Measurements from ENCODE around the gene BCL10.

GRCh38 chr1:85319491-85319890 lies 43.1 kb upstream of the BCL10 start:
- TF ChIP-seq POLR2A (IDR thresholded peaks at IDR 0.05; ENCODE audit: borderline replicate concordance, extremely low read depth, insufficient read depth, insufficient read length) = no peak
- no peak for TF ChIP-seq EGR1 (IDR thresholded peaks at IDR 0.05; ENCODE audit: low read depth)
- no peak for TF ChIP-seq ZBTB33 (IDR thresholded peaks at IDR 0.05; ENCODE audit: extremely low read depth, insufficient replicate concordance, low read length)

Data from HCT116 (cell line).